Fibroblast of the aortic adventitia (primary cell): ENCODE data around the gene MRPS35. TPM values are rescaled to one million over a fixed set of nuclear protein-coding genes. Genes with fewer than 3 reads are reported as not detected.

Source experiments
- DNase-seq: peaks from one replicate; pipeline ENCODE4 v3.0.0-alpha.2; 2010; ENCODE audit warnings: low read depth
- H3K4me3 ChIP-seq: 2 replicates; pipeline ENCODE4 v1.5.1; 2011; ENCODE audit warnings: low read depth, mild to moderate bottlenecking, control low read depth, low read length, moderate library complexity
- CTCF ChIP-seq: IDR thresholded peaks from 2 replicates; pipeline ENCODE4 v1.5.1; 2011; ENCODE audit warnings: mild to moderate bottlenecking, low read length, control low read depth, inconsistent platforms; ENCODE audit not compliant: insufficient read depth
- total RNA-seq: library from RNA; depleted of rRNA; stranded (reverse); fragments of >200 nt; gene quantifications from 2 replicates; pipeline ENCODE4 v1.2.3, GENCODE V29; 2012; ENCODE audit warnings: low replicate concordance

The MRPS35 gene
- total RNA-seq, 1 donor: 58.5 TPM

GRCh38 chr12:27689558-27690180 is 21.0 kb upstream of the MRPS35 start:
- TF ChIP-seq CTCF: no peak
- H3K4me3 ChIP-seq: no peak overlapping the region
- no peak for DNase-seq

GRCh38 chr12:27693403-27693802 is 17.2 kb upstream of the MRPS35 start:
- H3K4me3 ChIP-seq: no peak overlapping the region
- no peak for TF ChIP-seq CTCF
- no peak for DNase-seq

GRCh38 chr12:27695556-27696292 is 14.9 kb upstream of the MRPS35 start:
- no peak overlapping the region for H3K4me3 ChIP-seq
- DNase-seq: no peak
- no peak for TF ChIP-seq CTCF

- no peak for DNase-seq
- no peak within 1 kb of the TSS for H3K4me3 ChIP-seq
- TF ChIP-seq CTCF: no peak
Observed at GRCh38 chr12:27696293-27696652, 14.4 kb upstream of the MRPS35 start, which contains the start of gene REP15. REP15 (plus strand) TSS chr12:27696447; CDS start chr12:27696563, 116 bp downstream.

GRCh38 chr12:27696864-27697564 is 13.6 kb upstream of the MRPS35 start:
- no peak overlapping the region for H3K4me3 ChIP-seq
- TF ChIP-seq CTCF: no peak
- DNase-seq: no peak

GRCh38 chr12:27703720-27704452 is 6.7 kb upstream of the MRPS35 start:
- peak; percentile 99 for DNase-seq
- TF ChIP-seq CTCF: peak; percentile 83
- no peak overlapping the region for H3K4me3 ChIP-seq
